ENCODE measurements around the gene ATG7.

GRCh38 chr3:11244121-11244677, 28.0 kb upstream of the ATG7 start:
- no peak for TF ChIP-seq CTCF (conservative IDR thresholded peaks at IDR 0.05; ENCODE audit: low read length)
- TF ChIP-seq EZH2phosphoT487 (IDR thresholded peaks at IDR 0.05; ENCODE audit: borderline replicate concordance, low read depth, low read length) = no peak

All from OCI-LY7 (cell line).